Smooth muscle cell (in vitro differentiated cells): Measurements from ENCODE around the gene EEF1AKMT4. TPM values are rescaled to one million over a fixed set of nuclear protein-coding genes. Genes with fewer than 3 reads are reported as not detected.

Source experiments
- DNase-seq: peaks from one replicate; lab custom pipeline; 2025; ENCODE audit not compliant: unreplicated experiment; lab: John Stamatoyannopoulos, UW
- H2AFZ ChIP-seq: fragments of 200-600 bp; sonication (generic); 2 replicates; pipeline ENCODE4 v1.6.0; 2016; ENCODE audit warnings: antibody characterized with exemption, low read depth, mild to moderate bottlenecking
- H3F3A ChIP-seq: fragments of 200-600 bp; sonication (generic); 2 replicates; pipeline ENCODE4 v1.6.0; 2017; ENCODE audit warnings: antibody characterized with exemption, low read depth
- H3K27ac ChIP-seq: fragments of 200-600 bp; sonication (generic); 2 replicates; pipeline ENCODE4 v1.5.1; 2016; ENCODE audit warnings: low read depth, mild to moderate bottlenecking
- H3K27me3 ChIP-seq: fragments of 200-600 bp; sonication (generic); 2 replicates; pipeline ENCODE4 v1.6.1; 2016; ENCODE audit warnings: low read depth, mild to moderate bottlenecking
- H3K36me3 ChIP-seq: fragments of 200-600 bp; sonication (generic); 2 replicates; pipeline ENCODE4 v1.5.1; 2016; ENCODE audit warnings: low read depth
- H3K4me1 ChIP-seq: fragments of 200-600 bp; sonication (generic); 2 replicates; pipeline ENCODE4 v1.5.1; 2016; ENCODE audit warnings: low read depth
- H3K4me2 ChIP-seq: fragments of 200-600 bp; sonication (generic); 2 replicates; pipeline ENCODE4 v1.6.0; 2016; ENCODE audit warnings: mild to moderate bottlenecking
- H3K4me3 ChIP-seq: fragments of 200-600 bp; sonication (generic); 2 replicates; pipeline ENCODE4 v1.5.1; 2016; ENCODE audit warnings: mild to moderate bottlenecking
- H3K79me2 ChIP-seq: fragments of 200-600 bp; sonication (generic); 2 replicates; pipeline ENCODE4 v1.6.0; 2016; ENCODE audit warnings: low read depth, mild to moderate bottlenecking
- H3K9ac ChIP-seq: fragments of 200-600 bp; sonication (generic); 2 replicates; pipeline ENCODE4 v1.6.0; 2016; ENCODE audit warnings: low read depth
- H3K9me3 ChIP-seq: fragments of 200-600 bp; sonication (generic); replicated peaks from 2 replicates; pipeline ENCODE4 v1.5.1; 2016; ENCODE audit warnings: low read depth
- H4K20me1 ChIP-seq: fragments of 200-600 bp; sonication (generic); 2 replicates; pipeline ENCODE4 v1.6.0; 2016; ENCODE audit warnings: low read depth
- CTCF ChIP-seq: fragments of 200-600 bp; sonication (generic); IDR thresholded peaks from 2 replicates; pipeline ENCODE4 v1.5.1; 2017; ENCODE audit warnings: borderline replicate concordance, mild to moderate bottlenecking, antibody characterized with exemption; ENCODE audit not compliant: insufficient read depth, poor library complexity, severe bottlenecking
- WGBS: methylation state at CpG from one replicate; pipeline ENCODE4 v1.1.7; 2016; ENCODE audit warnings: low lambda C conversion rate; 5-methylcytosine and 5-hydroxymethylcytosine counted together
- polyA plus RNA-seq: library from polyadenylated mRNA; unstranded; fragments of >200 nt; fragmentation: Nextera tagmentation; extraction: Ambion mirVana; gene quantifications from 2 replicates; pipeline ENCODE4 v1.2.1, GENCODE V29; 2016
- total RNA-seq: library from RNA; depleted of rRNA; stranded (reverse); fragments of >200 nt; gene quantifications from 2 replicates; pipeline ENCODE4 v1.2.3, GENCODE V29; 2014

Gene EEF1AKMT4
- total and polyA plus RNA-seq, 2 experiments from 2014 or later: 4.7 to 9.1 TPM

- Histone ChIP-seq H3K9me3 (no peaks in the 10 kb centered on the region), H4K20me1 (no peaks in the 10 kb centered on the region), H3K9ac (no peak overlapping the region), H2AFZ (no peak overlapping the region), H3K4me3 (no peak overlapping the region), H3K36me3 (no peaks in the 10 kb centered on the region), H3F3A (no peaks in the 10 kb centered on the region), H3K27me3 (peaks cover 11% of the 10 kb centered on the region), H3K4me1 (no peaks in the 10 kb centered on the region), H3K4me2 (no peak overlapping the region), H3K27ac (no peak overlapping the region), H3K79me2 (no peaks in the 10 kb centered on the region)
- no peak for TF ChIP-seq CTCF
- 89% methylated on average over 10 of the region's 10 CpGs for WGBS
- no peak for DNase-seq
These were observed 40.9 kb downstream of the EEF1AKMT4 start for GRCh38 chr3:184290331-184290730.

GRCh38 chr3:184291044-184291737 is 41.7 kb downstream of the EEF1AKMT4 start:
- WGBS: 90% methylated on average over 22 of the region's 22 CpGs
- H3K4me1 ChIP-seq: no peaks in the 10 kb centered on the region
- H3K79me2 ChIP-seq: no peaks in the 10 kb centered on the region
- H3K4me3 ChIP-seq: no peak overlapping the region
- no peak for TF ChIP-seq CTCF
- H2AFZ ChIP-seq: no peak overlapping the region
- no peak for DNase-seq
- H3K9ac ChIP-seq: no peak overlapping the region
- no peaks in the 10 kb centered on the region for H3F3A ChIP-seq
- peaks cover 11% of the 10 kb centered on the region for H3K27me3 ChIP-seq
- no peaks in the 10 kb centered on the region for H3K36me3 ChIP-seq
- H3K9me3 ChIP-seq: no peaks in the 10 kb centered on the region
- no peak overlapping the region for H3K27ac ChIP-seq
- no peaks in the 10 kb centered on the region for H4K20me1 ChIP-seq
- H3K4me2 ChIP-seq: no peak overlapping the region

- Histone ChIP-seq H4K20me1 (no peaks in the 10 kb centered on the region), H3K4me1 (no peaks in the 10 kb centered on the region), H3K9ac (no peak overlapping the region), H3K27ac (no peak overlapping the region), H3K36me3 (no peaks in the 10 kb centered on the region), H3K27me3 (peaks cover 6% of the 10 kb centered on the region), H3K4me2 (no peak overlapping the region), H3F3A (no peaks in the 10 kb centered on the region), H2AFZ (no peak overlapping the region), H3K4me3 (no peak overlapping the region), H3K9me3 (no peaks in the 10 kb centered on the region), H3K79me2 (no peaks in the 10 kb centered on the region)
- 91% methylated on average over 19 of the region's 21 CpGs for WGBS
- DNase-seq: no peak
- no peak for TF ChIP-seq CTCF
These were observed 42.4 kb downstream of the EEF1AKMT4 start for GRCh38 chr3:184291738-184292445.

- WGBS: 75% methylated on average over 3 of the region's 3 CpGs
- peaks cover 10% of the 10 kb centered on the region for H3K4me1 ChIP-seq
- peaks cover 17% of the 10 kb centered on the region for H3K79me2 ChIP-seq
- DNase-seq: no peak
- H3K36me3 ChIP-seq: no peaks in the 10 kb centered on the region
- H3F3A ChIP-seq: no peaks in the 10 kb centered on the region
- no peak overlapping the region for H3K4me2 ChIP-seq
- no peak overlapping the region for H3K4me3 ChIP-seq
- H3K9me3 ChIP-seq: no peaks in the 10 kb centered on the region
- no peak overlapping the region for H3K27ac ChIP-seq
- TF ChIP-seq CTCF: no peak
- no peaks in the 10 kb centered on the region for H3K27me3 ChIP-seq
- peaks cover 10% of the 10 kb centered on the region for H4K20me1 ChIP-seq
- H2AFZ ChIP-seq: no peak overlapping the region
- H3K9ac ChIP-seq: no peak overlapping the region
These were observed 46.3 kb downstream of the EEF1AKMT4 start for GRCh38 chr3:184295771-184296170.
